Measurements from ENCODE around the gene OLA1.

DNA sequence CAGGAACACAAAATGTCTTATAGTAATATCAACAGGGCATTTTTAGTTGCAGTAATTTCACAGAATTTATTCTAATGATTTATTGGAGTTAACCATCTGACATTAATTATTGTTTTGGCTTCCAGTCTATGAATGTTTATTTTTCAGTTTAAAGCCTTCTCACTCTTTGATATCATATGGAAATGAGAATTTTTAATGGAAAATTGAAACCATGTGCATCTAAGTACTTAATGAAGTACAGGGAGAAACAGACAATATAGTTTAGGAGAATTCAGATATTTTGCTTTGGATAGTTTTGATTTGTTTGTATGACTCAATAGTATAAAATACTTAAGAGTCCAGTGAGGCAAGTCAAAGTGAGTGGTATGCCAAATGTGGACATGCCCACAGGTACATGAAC, 126.1 kb downstream of the OLA1 start:
- TF ChIP-seq POLR2A (IDR thresholded peaks at IDR 0.05; ENCODE audit: low read depth, low read length) = no peak
- TF ChIP-seq TAF1 (IDR thresholded peaks at IDR 0.05; ENCODE audit: borderline replicate concordance, low read depth, low read length) = no peak

All from GM12892 (cell line).